ENCODE data around the gene PPP3CA. TPM values are rescaled to one million over a fixed set of nuclear protein-coding genes. Genes with fewer than 3 reads are reported as not detected.

The PPP3CA gene
- total and polyA plus RNA-seq, 4 donors, result 13.5 to 72.0 (median 30.7) TPM

DNA sequence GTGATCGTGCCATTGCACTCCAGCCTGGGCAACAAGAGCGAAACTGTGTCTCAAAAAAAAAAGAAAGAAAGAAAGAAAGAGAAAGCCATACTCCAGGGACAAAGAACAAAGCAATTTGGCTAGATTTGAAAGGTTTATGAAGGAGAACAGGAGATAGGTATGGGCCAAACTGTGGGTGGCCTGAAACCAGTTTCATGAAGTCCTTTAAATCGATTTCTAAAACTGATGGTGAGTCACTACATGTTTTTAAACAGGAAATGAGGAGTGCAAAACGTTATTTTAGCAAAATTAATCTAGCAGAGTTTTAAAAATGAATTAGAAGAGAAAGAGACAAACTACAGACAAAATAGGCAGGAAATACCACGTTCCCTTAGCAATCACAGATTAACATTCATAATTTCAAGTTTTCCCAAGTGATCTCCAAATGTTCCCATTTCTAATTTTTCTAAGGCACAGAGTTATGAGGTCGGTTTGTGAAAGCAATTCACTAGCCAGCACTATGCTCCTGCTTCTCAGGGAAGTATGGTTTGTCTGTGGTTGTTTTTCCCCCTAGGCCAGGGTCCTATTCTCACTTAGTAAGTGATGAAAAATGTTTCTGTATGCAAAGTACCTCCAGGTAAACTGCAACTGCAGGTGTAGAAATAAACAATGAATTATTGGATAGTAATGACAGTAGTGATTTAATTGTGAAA lies 190.6 kb downstream of the PPP3CA start:
- Histone ChIP-seq H3K36me3 (ENCODE audit: control insufficient read depth in 4 of 4, insufficient read depth in 4 of 4, low read length in 4 of 4) (peaks cover 0 to 1% (median 0%) of the 10 kb centered on the region in 4 donors), H3K9me3 (ENCODE audit: control insufficient read depth in 4 of 4, insufficient read depth in 3 of 4, low read length in 3 of 4) (no peaks in the 10 kb centered on the region), H3K27me3 (ENCODE audit: control insufficient read depth in 3 of 3, insufficient read depth in 3 of 3, low read length in 2 of 3) (no peaks in the 10 kb centered on the region), H3K4me1 (ENCODE audit: control insufficient read depth in 5 of 5, insufficient read depth in 5 of 5, low read length in 5 of 5) (peaks cover 0 to 2% (median 0%) of the 10 kb centered on the region in 5 donors), H3K4me3 (no peak overlapping the region), H3K27ac (ENCODE audit: low read depth in 1 of 2, low read length in 1 of 2) (peak overlapping the region in 1 of 2 donors; percentile 53), H3K9ac (ENCODE audit: insufficient read depth in 1 of 2, low read length in 2 of 2) (no peak overlapping the region)
- DNase-seq (no peak), ATAC-seq (ENCODE audit: insufficient read depth, low FRiP score) (no peak)
- WGBS, 2 donors, result 73 to 86% methylated on average over 6 of the region's 6 CpGs
- TF ChIP-seq, protein P1, sequence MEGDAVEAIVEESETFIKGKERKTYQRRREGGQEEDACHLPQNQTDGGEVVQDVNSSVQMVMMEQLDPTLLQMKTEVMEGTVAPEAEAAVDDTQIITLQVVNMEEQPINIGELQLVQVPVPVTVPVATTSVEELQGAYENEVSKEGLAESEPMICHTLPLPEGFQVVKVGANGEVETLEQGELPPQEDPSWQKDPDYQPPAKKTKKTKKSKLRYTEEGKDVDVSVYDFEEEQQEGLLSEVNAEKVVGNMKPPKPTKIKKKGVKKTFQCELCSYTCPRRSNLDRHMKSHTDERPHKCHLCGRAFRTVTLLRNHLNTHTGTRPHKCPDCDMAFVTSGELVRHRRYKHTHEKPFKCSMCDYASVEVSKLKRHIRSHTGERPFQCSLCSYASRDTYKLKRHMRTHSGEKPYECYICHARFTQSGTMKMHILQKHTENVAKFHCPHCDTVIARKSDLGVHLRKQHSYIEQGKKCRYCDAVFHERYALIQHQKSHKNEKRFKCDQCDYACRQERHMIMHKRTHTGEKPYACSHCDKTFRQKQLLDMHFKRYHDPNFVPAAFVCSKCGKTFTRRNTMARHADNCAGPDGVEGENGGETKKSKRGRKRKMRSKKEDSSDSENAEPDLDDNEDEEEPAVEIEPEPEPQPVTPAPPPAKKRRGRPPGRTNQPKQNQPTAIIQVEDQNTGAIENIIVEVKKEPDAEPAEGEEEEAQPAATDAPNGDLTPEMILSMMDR (IDR thresholded peaks at IDR 0.05; ENCODE audit: control extremely low read depth, extremely low read depth), result no peak

DNA sequence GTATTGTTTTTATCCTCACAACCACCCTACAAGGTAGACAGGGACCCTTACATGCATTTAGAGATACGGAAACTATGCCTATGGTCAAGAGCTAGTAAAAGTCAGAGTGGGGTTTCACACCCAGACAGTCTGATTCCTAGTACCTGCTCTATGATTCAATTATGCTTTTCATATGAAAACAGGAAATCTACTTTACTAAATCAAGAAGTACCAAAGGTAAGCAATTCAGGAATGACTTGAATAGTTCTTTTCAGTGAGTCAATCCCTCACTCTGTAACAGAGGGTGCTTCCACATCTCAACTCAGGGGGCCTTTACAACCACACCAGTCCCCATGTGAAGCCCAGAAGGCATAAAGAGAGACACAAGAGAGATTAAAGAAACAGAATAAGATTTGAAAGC lies 191.4 kb downstream of the PPP3CA start:
- TF ChIP-seq, protein P1 (IDR thresholded peaks at IDR 0.05; ENCODE audit: control extremely low read depth, extremely low read depth), result no peak
- H3K4me3 ChIP-seq, result no peak overlapping the region
- no peak overlapping the region for H3K9ac ChIP-seq (ENCODE audit: insufficient read depth in 1 of 2, low read length in 2 of 2)
- H3K4me1 ChIP-seq (ENCODE audit: control insufficient read depth in 5 of 5, insufficient read depth in 5 of 5, low read length in 5 of 5), result peaks cover 0 to 2% (median 0%) of the 10 kb centered on the region in 5 donors
- peaks cover 0 to 1% (median 0%) of the 10 kb centered on the region in 4 donors for H3K36me3 ChIP-seq (ENCODE audit: control insufficient read depth in 4 of 4, insufficient read depth in 4 of 4, low read length in 4 of 4)
- DNase-seq (no peak), ATAC-seq (ENCODE audit: insufficient read depth, low FRiP score) (no peak)
- no peaks in the 10 kb centered on the region for H3K9me3 ChIP-seq (ENCODE audit: control insufficient read depth in 4 of 4, insufficient read depth in 3 of 4, low read length in 3 of 4)
- no peaks in the 10 kb centered on the region for H3K27me3 ChIP-seq (ENCODE audit: control insufficient read depth in 3 of 3, insufficient read depth in 3 of 3, low read length in 2 of 3)
- H3K27ac ChIP-seq (ENCODE audit: low read depth in 1 of 2, low read length in 1 of 2), result no peak overlapping the region
- 97 to 100% methylated on average over 1 of the region's 1 CpG for WGBS, 2 donors

DNA sequence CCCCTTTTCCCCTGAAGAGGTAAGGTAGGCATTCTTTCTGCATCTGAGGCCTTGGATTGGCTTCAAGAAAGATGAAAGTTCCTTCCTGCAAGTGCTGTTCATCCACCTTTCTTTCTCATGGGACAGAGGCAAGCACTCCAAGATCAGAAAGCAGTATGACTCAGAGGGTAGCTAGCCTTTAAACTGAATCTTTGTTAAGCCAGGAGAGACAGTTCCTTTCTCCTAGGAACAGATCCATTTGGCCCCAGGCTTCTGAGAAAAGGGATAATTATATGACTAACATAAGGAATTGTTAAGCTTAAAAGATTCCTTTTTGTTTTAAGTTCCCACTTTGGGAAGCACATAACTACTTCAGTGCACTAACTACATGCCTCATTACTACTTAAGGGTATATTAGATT lies 192.0 kb downstream of the PPP3CA start:
- H3K4me1 ChIP-seq (ENCODE audit: control insufficient read depth in 5 of 5, insufficient read depth in 5 of 5, low read length in 5 of 5), result peaks cover 0 to 2% (median 0%) of the 10 kb centered on the region in 5 donors
- DNase-seq, result no peak
- no peak overlapping the region for H3K9ac ChIP-seq (ENCODE audit: insufficient read depth in 1 of 2, low read length in 2 of 2)
- TF ChIP-seq, protein P1 (IDR thresholded peaks at IDR 0.05; ENCODE audit: control extremely low read depth, extremely low read depth), result no peak
- H3K4me3 ChIP-seq, result no peak overlapping the region
- H3K27ac ChIP-seq (ENCODE audit: low read depth in 1 of 2, low read length in 1 of 2), result no peak overlapping the region
- ATAC-seq (ENCODE audit: insufficient read depth, low FRiP score), result no peak
- H3K36me3 ChIP-seq (ENCODE audit: control insufficient read depth in 4 of 4, insufficient read depth in 4 of 4, low read length in 4 of 4), result peaks cover 0 to 1% (median 0%) of the 10 kb centered on the region in 4 donors
- H3K9me3 ChIP-seq (ENCODE audit: control insufficient read depth in 4 of 4, insufficient read depth in 3 of 4, low read length in 3 of 4), result no peaks in the 10 kb centered on the region
- no peaks in the 10 kb centered on the region for H3K27me3 ChIP-seq (ENCODE audit: control insufficient read depth in 3 of 3, insufficient read depth in 3 of 3, low read length in 2 of 3)

DNA sequence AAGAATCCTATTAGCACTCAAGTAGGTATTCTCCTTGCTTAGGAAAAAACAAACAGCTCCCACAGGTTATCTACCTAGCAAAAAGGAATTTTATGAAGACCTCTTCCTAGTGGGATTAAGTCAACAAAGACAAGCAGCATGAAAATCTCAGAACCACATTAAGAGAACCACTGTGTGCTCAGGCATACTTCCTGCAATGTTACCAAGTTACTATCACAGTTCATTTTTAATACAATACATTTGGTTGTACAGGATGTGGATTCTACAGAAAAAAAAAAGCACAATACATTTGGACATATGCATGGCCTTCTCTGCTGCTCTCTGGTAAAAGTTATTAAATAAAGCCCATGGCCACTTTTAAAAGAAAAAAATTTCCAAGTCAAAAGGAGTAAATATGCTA lies 193.7 kb downstream of the PPP3CA start:
- ATAC-seq (ENCODE audit: insufficient read depth, low FRiP score), result no peak
- TF ChIP-seq, protein P1 (IDR thresholded peaks at IDR 0.05; ENCODE audit: control extremely low read depth, extremely low read depth), result no peak
- no peak overlapping the region for H3K4me3 ChIP-seq
- peaks cover 0 to 1% (median 0%) of the 10 kb centered on the region in 4 donors for H3K36me3 ChIP-seq (ENCODE audit: control insufficient read depth in 4 of 4, insufficient read depth in 4 of 4, low read length in 4 of 4)
- no peak for DNase-seq
- H3K27ac ChIP-seq (ENCODE audit: low read depth in 1 of 2, low read length in 1 of 2), result no peak overlapping the region
- peaks cover 0 to 2% (median 0%) of the 10 kb centered on the region in 5 donors for H3K4me1 ChIP-seq (ENCODE audit: control insufficient read depth in 5 of 5, insufficient read depth in 5 of 5, low read length in 5 of 5)
- no peaks in the 10 kb centered on the region for H3K9me3 ChIP-seq (ENCODE audit: control insufficient read depth in 4 of 4, insufficient read depth in 3 of 4, low read length in 3 of 4)
- H3K27me3 ChIP-seq (ENCODE audit: control insufficient read depth in 3 of 3, insufficient read depth in 3 of 3, low read length in 2 of 3), result no peaks in the 10 kb centered on the region
- H3K9ac ChIP-seq (ENCODE audit: insufficient read depth in 1 of 2, low read length in 2 of 2), result no peak overlapping the region
